GM19468 (cell line): ENCODE data around the gene ARVCF.

Experiments
- ATAC-seq: cut with Tn5 transposase; IDR thresholded peaks from one replicate; pipeline ENCODE4 v1.9.1; 2021; ENCODE audit warnings: mild to moderate bottlenecking, moderate library complexity, moderate number of reproducible peaks; ENCODE audit not compliant: unreplicated experiment; ENCODE audit errors: extremely low read depth

The ARVCF gene

DNA sequence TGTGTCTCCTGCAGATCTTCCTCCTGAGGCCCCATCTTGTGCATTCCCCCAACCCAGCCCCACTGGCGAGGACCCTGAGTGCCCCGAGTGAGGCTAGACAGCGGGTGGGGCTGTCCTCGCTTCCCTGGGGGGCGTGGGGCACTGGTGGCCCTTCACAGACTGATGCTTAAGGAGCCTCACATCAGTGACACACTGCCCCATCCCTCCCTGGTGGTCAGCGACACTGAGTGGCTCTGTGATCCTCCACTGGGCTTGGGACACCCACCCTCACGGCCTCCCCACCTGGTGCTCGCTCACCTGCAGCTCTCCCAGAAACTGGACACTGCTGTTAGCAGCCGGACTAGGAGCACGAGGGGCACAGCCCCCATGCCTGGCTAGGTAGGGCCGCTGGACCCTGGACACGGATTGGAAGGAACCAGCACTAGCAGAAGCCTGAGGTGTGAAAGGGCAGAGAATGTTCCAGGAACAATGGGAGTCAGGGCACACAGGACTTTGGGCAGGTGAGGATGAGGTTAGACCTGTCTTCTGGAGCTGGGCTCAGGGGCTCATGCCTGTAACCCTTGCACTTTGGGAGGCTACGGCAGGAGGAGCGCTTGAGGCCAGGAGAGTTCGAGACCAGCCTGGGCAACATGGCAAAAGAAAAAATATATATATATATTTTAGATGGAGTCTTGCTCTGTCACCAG lies 51.8 kb downstream of the ARVCF start:
- ATAC-seq: no peak

DNA sequence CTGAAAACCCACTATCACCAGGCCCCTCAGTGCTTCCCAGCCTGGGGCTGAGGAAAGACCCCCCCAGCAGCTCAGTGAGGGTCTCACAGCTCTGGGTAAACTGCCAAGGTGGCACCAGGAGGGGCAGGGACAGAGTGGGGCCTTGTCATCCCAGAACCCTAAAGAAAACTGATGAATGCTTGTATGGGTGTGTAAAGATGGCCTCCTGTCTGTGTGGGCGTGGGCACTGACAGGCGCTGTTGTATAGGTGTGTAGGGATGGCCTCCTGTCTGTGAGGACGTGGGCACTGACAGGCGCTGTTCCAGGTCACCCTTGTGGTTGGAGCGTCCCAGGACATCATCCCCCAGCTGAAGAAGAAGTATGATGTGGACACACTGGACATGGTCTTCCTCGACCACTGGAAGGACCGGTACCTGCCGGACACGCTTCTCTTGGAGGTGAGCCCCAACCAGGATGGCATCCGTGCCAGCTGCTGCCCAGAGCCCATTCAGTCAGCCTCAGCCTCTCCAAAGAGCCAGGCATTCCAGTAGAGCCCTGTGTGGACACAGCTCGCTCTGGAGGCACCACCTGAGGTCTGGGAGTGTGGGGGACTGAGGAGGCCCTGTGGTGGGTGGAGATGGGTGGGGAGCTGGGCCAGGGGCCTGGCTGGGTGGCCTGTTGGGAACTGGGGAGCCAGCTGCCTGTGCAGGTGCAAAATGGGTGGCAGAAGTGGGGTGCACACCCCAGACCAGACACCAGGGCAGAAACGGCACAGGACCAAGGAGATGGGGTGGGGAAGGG lies 52.6 kb downstream of the ARVCF start:
- ATAC-seq: no peak

DNA sequence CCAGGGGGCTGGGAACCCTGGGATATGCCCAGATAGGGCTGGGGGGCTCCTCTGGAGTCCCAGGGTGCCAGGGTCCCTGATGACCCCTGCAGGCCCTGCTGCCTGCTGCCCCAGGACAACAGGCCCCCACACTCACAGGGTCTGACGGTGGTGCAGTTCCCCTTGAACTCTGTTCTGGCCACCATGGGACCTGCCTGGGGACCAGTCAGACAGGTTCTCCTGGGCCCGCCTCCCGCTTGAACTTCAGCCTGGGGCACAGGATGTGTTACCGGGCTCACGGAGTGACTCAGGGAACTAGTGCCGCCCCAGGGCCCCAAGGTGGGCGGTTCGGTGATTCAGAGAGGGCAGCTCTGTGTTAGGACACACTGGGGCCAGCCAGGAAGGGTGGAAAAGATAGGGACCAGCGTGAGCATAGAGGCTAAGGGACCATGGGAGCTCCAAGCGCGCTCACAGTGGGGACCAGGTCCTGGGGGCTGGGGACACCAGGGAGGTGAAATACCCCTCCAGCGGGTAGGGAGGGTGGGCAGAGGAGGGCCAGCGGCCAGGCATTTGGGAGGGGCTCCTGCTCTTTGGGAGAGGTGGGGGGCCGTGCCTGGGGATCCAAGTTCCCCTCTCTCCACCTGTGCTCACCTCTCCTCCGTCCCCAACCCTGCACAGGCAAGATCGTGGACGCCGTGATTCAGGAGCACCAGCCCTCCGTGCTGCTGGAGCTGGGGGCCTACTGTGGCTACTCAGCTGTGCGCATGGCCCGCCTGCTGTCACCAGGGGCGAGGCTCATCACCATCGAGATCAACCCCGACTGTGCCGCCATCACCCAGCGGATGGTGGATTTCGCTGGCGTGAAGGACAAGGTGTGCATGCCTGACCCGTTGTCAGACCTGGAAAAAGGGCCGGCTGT lies 53.5 kb downstream of the ARVCF start:
- no peak for ATAC-seq

DNA sequence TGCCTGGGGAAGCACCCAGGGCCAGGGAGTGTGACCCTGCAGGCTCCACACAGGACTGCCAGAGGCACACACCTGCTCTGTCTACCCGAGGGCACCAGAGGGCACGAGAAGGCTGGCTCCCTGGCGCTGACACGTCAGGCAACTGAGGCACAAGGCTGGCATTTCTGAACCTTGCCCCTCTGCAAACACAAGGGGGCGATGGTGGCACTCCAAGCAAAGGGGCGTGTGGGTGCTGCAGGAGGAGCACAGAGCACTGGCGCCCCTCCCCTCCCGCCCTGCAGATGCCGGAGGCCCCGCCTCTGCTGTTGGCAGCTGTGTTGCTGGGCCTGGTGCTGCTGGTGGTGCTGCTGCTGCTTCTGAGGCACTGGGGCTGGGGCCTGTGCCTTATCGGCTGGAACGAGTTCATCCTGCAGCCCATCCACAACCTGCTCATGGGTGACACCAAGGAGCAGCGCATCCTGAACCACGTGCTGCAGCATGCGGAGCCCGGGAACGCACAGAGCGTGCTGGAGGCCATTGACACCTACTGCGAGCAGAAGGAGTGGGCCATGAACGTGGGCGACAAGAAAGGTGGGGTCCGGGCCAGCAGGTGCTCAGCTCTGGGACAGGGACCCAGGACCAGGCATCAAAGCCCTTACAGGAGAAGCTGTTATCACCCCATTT lies 54.2 kb downstream of the ARVCF start:
- ATAC-seq: no peak

DNA sequence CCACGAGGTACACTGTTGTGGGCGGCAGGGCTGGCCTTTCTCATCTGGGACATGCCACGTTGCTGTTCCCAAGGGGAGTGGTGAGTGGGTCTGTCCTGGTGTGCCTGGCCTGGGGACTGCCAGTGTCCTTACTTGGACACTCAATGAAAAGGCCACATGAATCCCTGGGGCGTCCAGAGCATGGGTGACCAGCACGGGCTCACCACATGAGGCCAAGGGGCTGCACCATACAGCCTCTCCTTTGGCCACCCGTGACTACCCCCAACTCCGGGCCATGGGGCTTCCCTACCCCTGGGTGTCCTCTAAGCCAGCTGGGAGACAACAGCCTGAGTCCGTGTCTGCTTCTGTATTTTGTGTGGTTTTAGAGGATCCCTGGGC lies 54.8 kb downstream of the ARVCF start:
- no peak for ATAC-seq

DNA sequence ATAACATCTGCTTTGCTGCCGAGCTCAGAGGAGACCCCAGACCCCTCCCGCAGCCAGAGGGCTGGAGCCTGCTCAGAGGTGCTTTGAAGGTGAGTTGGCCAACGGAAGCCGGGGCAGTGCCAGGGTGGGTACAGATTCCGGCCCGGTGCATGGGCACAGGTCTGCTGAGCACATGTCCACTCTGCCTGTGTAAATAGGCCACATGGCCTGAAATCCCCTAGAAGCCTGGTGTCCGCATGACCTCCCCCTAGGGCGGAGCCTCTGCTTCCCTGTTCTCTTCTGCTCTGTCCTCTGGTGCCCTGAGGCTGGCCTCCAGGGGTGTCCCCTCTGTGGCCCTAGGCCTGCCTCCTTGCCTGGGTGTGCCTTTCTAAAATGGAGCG lies 55.4 kb downstream of the ARVCF start:
- ATAC-seq: no peak

DNA sequence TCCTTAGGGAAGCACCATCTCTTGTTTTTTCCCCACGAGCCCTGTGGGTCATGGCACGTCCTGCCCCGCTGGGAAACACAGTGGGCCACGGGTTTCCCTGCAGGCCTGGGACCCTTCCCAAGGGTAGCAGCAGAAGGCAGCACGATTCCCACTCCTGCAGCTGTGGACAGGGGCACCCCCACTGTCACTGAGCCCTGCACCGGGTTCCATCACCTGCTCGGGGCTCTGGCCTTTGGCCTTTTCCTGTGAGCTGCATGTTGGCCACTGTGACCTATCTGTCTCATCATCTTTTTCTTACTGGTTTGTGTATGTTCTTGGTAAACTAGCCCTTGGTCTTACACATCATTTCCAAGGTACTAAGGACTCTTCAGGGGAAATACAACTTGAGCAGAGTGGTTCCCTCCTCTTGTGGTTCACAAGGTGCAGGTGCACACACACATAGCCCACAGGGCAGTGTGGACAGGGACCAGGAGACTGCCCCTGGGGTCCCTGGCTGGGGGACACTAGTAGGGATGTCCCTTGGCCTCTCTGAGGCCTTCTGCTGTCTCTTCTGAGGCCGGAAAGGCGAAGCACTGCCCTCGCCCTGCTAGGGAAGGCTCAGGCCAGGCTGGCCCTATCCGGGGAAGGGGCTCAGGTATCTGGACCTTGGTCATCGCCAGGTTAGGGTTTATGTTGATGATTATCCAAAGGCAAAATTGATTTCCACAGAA lies 56.0 kb downstream of the ARVCF start:
- no peak for ATAC-seq

DNA sequence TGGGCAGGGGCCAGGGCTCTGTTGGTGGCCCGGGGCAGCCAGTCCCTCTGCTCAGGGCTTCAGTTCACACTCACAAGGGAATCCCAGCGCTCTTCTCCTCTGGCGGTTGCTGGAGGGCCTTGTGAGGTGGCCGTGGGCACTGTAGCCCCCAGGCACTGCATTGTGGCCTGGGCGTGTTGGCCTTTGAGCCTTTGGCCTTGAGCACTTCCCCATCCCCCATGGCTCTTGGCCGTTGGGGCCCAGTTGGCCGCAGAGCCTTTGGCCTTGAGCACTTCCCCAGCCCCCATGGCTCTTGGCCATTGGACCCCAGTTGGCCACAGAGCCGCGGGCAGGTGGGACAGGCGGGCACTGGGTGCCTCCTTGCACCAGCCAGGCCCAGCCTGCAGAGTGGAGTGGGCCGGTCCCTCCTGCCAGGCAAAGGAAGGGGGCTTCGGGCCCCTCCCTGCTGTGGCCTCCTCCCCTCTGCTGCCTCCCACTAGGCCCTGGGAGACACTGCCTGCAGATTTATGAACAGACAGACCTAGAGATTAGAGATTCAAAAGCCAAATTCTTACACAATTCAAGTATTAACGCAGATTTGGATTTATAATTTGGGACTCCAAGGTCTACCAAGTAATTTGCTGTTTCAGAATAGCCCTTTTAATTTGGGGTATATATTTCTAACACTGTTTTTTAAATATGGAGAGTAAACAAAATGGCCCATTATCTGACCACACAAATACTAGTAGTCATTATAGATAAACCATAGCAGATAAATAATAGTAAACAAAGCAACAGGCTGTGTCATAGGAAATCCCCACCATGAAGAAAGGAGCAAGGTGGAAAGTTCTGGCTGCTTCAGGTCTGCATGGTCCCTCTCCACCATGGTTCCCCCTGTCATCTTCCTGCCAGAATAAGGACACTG lies 56.8 kb downstream of the ARVCF start:
- no peak for ATAC-seq

DNA sequence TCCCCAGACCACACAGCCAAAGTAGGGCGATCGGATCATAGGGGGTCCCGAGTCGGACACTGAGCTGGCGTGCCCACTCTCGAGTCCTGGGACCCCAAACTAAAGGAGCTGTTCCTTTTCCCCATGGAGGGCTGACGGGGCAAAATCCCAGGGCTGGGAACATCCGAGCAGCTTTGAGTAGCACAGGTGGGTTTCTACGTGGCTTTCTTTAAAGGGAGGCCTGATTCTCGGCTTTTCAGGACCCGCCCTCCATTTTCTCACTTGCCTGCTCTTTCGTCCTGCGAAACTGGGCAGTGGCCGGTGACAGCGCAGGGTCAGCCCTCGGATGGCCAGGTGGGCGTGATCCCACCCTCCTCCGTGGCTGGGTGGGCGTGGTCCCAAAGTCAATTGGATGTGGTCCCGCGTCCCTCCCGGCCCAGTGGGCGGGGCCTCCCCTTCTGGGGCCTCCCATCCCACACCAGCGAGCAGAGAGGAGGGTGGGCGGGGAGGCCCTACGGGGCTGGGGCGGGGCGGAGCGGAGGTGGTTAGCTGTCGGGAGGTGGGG lies 57.5 kb downstream of the ARVCF start:
- ATAC-seq: no peak

DNA sequence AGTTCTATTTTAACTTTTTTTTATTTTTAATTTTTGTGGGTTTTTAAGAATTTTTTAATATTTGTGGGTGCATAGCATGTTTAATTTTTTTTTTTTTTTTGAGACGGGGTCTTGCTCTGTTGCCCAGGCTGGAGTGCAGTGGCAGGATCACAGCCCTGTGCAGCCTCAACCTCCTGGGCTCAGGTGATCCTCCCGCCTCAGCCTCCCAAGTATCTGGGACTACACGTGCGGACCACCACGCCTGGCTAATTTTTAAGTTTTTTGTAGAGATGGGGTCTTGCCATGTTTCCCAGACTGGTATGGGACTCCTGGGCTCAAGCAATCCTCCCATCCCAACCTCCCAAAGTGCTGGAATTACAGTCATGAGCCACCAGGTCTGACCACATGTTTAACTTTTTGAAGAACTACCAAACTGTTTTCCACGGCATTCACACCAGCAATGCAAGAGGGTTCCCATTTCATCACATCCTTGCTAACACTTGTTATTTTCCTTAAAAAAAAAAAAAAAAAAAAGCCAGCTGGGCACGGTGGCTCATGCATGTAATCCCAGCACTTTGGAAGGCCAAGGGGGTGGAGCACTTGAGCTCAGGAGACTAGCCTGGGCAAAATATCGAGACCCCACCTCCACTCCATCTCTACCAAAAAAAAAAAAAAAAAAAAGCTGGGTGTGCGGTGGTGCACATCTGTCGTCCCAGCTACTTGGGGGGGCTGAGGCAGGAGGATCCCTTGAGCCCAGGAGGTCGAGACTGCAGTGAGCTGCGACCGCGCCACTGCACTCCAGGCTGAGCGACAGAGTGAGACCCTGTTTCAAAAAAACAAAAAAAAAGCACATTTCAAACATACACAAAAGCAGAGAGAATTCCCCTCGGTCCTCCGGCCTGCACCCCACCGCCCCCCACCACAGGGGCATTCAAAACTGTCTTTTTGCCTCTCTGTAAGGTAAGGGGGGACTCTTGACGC lies 58.3 kb downstream of the ARVCF start:
- no peak for ATAC-seq

DNA sequence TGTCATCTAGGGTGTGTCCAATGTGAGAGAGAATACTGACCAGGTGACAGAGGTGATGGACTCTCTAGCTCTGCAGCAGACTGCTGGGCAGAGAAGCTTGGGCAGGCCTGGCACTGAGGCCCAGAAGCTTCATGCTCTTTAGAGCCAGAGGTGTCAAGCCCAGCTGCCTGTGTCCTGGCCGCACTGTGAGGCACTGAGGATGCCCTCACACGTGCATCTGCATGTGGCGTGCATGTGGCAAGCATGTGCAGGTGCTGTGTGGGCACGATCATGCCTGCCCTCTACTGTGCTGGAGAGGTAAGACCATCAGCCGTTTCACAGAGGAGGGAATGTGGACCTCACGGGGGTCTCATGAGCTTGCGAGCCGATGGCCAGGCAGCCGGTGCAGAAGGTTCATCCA lies 59.2 kb downstream of the ARVCF start:
- ATAC-seq: no peak

DNA sequence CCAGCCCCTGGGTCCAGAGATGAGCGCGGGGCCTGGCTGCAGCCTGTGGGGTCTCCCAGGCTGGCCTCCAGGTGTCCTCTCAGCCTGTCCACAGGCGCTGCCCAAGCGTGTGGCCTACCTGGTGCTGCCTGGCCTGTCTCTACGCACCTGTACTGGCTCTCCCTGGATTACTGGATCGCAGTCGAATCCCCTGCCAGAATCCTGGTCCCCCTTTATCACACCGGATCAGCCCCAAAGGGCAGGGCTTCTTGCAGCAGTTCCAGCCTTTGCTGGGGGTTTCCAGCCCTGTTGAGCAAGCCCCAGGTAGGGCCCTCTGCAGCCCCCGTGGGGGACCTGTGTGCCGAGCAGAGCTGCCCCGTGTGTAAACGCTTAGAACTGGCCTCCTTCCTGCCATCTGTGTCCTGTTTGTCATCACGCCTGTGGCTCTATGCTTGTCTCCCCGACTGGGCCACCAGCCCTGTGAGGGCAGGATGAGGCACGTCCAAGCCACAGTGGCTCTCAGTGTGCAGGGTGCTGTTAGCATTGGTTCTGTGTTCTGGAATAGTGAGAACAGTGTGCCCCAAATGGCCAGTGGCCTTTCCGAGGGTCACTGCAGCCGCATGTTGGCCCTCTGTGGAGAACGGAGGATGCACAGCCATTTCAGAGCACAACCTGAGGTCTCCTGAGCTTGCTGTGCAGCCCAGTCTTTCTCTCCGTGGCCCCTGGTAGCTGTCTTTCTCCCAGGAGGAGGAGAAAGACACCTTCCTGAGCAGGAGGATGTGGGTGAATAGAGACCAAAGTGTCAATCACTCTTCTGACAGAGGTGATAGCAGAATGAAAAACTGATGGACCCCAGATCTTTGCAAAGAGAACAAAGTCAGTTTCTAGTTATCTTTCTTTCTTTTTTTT lies 61.1 kb downstream of the ARVCF start:
- ATAC-seq: no peak

DNA sequence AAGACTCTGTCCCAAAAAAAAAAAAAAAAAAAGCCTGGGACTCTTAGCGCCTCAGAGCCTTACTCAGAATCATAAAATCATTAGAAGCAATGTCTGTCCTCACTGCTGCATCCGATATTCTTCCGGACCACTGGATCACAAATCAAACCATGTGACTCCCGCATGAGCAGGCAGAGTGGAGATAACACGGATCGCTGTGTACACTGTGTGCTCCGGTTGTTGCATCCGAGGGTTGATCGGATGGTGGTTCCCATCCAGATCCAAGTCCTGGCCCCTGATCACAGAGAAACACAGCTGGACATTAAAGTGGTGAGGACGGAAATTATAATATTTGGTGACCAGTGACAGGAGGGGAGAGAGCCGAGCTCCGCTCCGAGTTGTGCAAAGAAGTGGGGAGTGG lies 65.3 kb downstream of the ARVCF start:
- no peak for ATAC-seq

DNA sequence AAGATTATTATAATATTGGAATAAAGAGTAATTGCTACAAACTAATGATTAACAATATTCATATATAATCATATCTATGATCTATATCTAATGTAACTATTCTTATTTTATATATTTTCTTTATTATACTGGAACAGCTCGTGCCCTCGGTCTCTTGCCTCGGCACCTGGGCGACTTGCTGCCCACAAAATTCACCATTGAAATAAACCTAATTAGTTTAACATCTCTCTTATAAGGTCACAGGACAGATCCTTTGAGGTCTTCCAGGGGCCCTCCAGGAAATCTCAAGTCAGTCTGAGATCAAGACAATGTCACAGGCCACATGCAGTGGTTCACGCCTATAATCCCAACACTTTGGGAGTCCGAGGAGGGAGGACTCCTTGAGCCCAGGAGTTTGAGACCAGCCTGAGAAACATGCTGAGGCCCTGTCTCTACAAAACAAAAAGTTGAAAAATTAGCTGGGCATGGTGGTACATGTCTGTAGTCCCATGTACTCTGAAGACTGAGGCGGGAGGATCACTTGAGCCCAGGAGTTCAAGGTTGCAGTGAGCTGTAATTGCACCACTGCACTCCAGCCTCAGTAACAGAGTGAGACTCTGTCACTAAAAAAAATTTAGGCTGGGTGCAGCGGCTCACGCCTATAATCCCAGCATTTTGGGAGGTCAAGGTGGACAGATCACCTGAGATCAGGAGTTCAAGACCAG lies 68.4 kb downstream of the ARVCF start:
- no peak for ATAC-seq

DNA sequence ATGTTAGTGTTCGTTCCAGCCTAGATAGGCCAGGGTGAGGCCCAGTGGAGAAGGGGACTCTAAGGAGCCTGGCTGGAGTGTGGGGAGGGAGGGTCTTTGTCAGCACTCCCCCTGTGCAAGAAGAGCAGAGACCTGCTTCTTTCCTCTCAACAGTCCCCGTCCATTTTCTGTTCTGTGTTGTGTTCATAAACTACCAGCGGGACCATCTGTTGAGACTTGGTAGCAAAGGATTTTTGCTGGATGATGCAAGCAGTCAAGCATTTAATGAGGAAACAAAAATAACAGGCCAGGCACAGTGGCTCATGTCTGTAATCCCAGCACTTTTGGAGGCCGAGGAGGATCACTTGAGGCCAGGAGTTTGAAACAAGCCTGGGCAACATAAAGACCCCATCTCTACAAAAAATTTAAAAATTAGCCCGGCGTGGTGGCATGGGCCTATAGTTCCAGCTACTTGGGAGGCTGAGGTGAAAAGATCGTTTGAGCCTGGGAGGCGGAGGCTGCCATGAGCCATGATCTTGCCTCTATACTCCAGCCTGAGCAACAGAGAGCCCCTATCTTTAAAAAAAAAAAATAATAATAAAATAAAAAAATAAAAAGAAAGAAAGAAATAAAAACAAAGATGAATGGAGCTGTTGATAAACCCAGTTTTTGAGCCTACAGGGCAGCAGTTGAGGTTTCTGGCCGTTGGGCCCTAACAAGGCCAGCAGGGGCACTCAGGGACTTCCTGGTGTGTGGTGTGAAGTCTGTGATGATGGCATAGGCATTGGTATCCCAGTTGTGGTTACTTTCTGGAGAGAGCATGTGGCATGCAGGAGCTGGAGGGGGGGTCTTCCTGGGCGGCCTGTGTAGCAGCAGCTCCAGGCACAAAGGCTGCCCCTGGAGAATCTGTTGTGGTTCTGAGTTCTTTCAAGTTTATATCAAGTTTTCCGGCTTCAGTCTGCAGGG lies 73.3 kb downstream of the ARVCF start:
- no peak for ATAC-seq
